GM08714 (cell line): Measurements from ENCODE around the gene LRCH2.
"Not testable (repeated sequence)": the region's sequence is repeated elsewhere in the genome, so short reads cannot be mapped to it uniquely, and the experiment has no call there.

Experiments used
- H3K4me3 ChIP-seq: fragments of 200-500 bp; sonication (Bioruptor generic); 2 replicates; pipeline ENCODE4 v1.5.1; 2014; ENCODE audit warnings: mild to moderate bottlenecking, low read length, inconsistent platforms
- ZNF274 ChIP-seq: IDR thresholded peaks from 2 replicates; pipeline ENCODE4 v1.6.1; 2012; ENCODE audit warnings: mild to moderate bottlenecking, low read depth, low read length

Gene LRCH2

DNA sequence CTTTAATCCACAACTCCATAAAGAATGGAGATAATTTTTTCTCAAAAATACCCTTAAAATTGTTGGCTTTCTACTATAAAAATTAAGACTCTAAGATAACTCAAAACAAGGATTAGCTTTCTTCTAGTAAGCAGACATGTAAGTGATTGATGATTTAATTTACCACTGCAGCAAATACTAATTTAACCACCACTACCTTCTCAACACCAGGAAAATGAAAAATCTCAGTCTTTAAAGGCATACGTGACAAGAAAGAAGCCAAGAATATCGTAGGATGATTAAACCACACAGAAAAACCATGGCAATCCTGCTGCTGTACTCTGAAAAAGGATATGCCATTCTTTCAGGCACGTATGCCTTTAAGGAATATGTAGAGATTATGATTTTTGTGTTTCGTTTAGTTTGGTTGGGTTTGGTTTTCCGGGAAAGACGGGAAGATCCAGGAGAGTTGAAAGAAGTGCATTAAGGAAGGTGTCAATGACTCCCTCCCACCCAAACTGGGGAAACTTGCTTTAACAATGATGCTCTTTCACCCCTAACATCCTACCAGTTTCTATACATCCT lies 881 bp downstream of the LRCH2 start:
- no peak overlapping the region; the same call in 1 of the 2 replicates for H3K4me3 ChIP-seq
- TF ChIP-seq ZNF274 = no peak

DNA sequence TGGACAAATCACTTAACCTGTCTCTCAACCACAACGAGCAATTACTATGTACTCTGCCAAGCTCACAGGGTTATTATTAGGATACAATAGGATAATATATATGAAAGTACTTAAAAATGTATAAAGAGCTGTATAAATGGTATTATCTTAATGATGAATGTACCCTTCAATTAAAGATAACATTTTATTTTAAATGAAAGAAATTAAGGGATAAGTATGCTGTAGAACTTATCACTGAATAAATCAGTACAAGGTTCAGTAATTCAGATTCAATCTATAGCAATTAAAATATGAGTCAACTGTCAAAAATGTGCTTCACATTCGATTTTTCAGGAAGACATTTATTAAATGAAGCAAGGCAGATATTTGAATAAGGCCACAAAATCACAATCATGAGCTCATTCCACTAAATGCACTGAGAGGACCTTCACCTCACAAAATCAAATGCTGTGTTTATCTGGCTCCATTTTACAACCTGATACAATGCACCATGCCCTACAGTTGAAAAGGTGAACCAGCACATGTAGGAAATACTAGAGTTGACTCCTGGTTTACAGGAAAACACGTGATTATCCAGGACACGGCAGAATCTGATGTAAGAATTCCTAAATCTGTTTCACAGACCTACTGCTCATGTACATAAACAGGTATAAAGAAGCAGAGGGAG lies 4.4 kb downstream of the LRCH2 start:
- no peak for TF ChIP-seq ZNF274
- no peak overlapping the region for H3K4me3 ChIP-seq

DNA sequence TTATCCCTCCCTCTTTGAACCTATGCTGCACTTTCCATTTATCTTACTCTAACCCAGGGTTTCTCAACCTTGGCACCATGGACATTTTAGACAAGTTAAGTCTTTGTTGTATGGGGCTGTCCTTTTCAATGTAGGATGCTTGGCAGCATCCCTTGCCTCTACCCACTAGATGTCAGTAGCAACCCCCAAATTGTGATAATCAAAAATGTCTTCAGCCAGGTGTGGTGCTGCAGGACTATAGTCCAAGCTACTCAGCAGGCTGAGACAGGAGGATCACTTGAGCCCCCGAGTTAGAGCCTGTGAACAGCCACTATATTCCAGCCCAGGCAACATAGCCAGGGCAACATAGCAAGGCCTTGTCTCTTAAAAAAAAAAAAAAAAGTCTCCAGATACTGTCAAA lies 7.0 kb downstream of the LRCH2 start:
- TF ChIP-seq ZNF274 = no peak
- H3K4me3 ChIP-seq = no peak overlapping the region

DNA sequence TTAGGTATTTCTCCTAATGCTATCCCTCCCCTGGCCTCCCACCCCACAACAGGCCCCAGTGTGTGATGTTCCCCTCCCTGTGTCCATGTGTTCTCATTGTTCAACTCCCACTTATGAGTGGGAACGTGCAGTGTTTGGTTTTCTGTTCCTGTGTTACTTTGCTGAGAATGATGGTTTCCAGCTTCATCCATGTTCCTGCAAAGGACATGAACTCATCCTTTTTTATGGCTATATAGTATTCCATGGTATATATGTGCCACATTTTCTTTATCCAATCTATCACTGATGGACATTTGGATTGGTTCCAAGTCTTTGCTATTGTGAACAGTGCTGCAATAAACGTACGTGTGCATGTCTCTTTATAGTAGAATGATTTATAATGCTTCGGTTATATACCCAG lies 16.6 kb downstream of the LRCH2 start:
- not testable (repeated sequence) for H3K4me3 ChIP-seq

DNA sequence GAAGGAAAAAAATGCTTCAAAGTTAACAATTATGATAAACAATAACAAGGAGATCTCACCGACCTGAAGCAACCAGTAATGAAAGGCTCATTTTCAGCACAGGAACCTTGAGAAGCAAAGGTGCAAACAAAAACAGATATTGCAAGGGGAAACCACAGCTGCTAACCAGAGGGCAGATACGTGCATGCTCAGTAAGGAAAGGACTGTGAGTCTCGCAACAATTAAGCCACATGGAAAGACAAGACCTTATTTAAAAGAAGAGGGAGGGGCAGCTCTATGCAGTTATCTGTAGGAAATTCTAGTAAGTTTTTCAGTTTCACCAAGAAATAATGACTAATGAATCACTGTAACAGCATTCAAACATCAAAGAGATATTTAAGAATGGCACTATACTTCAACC lies 19.3 kb downstream of the LRCH2 start:
- H3K4me3 ChIP-seq = no peak overlapping the region
- no peak for TF ChIP-seq ZNF274

DNA sequence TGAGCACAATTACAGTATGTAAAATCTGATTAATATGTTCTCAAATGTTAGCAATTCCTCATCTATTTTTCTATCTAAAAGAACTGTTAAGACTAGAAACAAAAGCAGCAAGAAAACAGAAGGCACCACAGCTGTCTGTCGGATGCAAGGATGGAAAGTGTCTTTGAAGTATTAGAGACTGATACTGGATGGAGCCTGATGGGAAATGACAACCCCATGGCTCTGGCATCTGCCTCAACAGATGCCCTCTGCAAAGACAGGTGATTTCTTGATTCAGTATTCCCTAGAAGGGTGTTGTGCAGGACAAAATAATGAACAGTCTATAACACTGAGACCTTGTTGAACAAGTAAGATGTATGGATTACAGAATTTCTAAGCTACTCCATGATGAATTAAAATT lies 19.7 kb downstream of the LRCH2 start:
- no peak for TF ChIP-seq ZNF274

DNA sequence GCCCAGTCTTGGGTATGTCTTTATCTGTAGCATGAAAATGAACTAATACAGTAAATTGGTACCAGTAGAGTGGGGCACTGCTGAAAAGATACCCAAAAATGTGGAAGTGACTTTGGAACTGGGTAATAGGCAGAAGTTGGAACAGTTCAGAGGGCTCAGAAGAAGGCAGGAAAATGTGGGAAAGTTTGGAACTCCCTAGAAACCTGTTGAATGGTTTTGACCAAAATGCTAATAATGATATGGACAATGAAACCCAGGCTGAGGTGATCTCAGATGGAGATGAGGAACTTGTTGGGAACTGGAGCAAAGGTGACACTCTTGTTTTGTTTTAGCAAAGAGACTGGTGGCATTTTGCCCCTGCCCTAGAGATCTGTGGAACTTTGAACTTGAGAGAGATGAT lies 24.3 kb downstream of the LRCH2 start:
- H3K4me3 ChIP-seq = not testable (repeated sequence)

More for the DNA sequence above, 19.7 kb downstream of the LRCH2 start:
- H3K4me3 ChIP-seq = no peak overlapping the region

DNA sequence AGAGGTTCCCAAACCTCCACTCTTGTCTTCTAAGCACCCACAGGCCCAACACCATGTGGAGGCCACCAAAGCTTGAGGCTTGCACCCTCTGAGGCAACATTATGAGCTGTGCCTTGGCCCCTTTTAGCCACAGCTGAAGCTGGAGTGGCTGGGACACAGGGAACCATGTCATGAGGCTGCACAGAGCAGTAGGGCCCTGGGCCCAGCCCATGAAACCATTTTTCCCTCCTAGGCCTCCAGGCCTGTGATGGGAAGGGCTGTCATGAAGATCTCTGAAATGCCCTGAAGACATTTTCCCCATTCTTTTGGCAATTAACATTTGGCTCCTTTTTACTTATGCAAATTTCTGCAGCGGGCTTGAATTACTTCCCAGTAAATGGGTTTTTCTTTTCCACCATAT lies 29.9 kb downstream of the LRCH2 start:
- no peak overlapping the region for H3K4me3 ChIP-seq
- TF ChIP-seq ZNF274 = no peak

DNA sequence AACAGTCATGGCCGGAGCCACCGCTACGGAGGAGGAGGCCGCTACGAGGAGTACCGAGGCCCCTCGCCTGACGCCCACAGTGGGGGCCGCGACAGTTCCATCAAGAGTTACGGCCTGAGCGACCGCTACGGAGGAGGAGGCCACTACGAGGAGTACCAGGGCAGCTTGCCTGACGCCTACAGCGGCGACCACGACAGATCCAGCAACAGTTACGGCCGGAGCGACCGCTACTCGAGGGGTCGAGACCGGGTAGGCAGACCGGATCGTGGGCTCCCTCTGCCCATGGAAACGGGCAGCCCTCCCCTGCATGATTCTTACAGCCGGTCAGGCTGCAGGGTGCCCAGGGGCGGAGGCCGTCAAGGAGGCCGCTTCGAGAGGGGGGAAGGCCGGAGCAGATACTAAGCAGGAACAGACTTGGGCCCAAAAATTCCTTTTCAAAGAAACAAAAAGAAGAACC lies 41.6 kb downstream of the LRCH2 start:
- TF ChIP-seq ZNF274 = no peak
- no peak overlapping the region for H3K4me3 ChIP-seq

DNA sequence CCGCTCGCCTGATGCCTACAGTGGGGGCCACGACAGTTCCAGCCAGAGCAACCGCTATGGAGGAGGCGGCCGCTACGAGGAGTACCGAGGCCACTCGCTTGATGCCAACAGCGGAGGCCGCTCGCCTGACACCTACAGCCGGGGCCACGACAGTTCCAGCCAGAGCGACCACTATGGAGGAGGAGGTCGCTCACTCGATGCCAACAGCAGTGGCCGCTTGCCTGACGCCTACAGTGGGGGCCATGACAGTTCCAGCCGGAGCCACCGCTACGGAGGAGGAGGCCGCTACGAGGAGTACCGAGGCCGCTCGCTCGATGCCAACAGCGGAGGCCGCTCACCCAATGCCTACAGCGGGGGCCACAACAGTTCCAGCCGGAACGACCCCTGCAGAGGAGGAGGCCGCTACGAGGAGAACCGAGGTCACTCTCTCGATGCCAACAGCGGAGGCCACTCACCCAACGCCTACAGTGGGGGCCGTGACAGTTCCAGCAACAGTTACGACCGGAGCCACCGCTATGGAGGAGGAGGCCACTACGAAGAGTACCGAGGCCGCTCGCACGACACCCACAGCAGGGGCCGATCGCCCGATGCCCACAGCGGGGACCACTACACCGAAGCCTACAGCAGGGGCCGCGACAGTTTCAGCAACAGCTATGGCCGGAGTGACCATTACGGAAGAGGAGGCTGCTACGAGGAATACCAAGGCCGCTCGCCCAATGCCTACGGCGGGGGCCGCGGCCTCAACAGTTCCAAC lies 42.2 kb downstream of the LRCH2 start:
- TF ChIP-seq ZNF274 = no peak

DNA sequence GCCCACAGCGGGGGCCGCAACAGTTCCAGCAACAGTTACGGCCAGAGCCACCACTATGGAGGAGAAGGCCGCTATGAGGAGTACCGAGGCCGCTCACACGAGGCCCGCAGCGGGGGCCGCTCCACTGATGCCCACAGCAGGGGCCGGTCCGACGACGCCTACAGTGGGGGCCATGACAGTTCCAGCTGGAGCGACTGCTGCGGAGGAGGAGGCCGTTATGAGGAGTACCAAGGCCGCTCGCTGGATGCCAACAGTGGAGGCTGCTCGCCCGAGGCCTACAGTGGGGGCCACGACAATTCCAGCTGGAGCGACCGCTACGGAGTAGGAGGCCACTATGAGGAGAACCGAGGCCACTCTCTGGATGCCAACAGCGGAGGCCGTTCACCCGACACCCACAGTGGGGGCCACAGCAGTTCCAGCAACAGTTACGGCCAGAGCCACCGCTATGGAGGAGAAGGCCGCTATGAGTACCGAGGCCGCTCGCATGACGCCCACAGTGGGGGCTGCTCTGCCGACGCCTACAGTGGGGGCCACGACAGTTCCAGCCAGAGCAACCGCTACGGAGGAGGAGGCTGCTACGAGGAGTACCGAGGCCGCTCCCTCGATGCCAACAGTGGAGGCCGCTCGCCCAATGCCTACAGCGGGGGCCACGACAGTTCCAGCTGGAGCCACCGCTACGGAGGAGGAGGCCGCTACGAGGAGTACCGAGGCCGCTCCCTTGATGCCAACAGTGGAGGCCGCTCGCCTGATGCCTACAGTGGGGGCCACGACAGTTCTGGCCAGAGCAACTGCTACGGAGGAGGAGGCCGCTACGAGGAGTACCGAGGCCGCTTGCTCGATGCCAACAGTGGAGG lies 43.0 kb downstream of the LRCH2 start:
- TF ChIP-seq ZNF274 = no peak
- H3K4me3 ChIP-seq = no peak overlapping the region

More for the DNA sequence above, 42.2 kb downstream of the LRCH2 start:
- H3K4me3 ChIP-seq = no peak overlapping the region

DNA sequence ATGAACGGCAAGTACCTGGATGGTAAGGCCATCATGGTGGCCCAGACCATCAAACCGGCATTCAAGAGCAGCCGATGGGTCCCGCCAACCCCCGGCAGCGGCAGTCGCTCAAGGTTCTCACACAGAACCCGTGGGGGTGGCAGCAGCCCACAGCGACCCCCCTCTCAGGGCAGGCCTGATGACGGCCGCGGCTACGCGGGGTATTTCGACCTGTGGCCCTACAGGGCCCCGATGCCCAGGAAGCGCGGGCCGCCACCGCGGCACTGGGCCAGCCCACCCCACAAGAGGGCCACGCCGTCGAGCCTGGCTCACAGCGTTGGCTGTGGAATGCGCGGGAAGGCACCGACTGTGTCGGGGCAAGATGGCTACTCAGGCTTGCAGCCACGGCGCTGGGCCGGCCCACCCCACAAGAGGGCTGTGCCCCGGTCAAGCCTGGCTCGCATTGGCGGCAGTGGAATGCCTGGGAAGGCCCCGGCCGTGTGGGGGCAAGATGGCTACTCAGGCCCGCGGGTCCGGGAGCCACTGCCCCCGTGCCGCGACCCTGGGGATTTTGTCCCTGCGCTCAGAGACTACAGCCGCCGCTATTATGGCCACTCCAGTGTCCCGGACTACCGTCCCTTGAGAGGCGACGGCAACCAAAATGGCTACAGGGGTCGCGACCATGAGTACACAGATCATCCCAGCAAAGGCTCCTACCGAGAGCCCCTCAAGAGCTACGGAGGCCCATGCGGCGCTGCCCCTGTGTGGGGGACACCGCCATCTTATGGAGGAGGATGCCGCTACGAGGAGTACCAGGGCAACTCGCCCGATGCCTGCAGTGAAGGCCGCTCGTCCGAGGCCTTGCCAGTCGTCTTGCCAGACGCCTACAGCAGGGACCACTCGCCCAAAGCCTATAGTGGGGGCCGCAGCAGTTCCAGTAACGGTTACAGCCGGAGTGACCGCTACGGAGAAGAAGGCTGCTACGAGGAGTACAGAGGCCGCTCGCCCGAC lies 44.0 kb downstream of the LRCH2 start:
- no peak overlapping the region for H3K4me3 ChIP-seq

DNA sequence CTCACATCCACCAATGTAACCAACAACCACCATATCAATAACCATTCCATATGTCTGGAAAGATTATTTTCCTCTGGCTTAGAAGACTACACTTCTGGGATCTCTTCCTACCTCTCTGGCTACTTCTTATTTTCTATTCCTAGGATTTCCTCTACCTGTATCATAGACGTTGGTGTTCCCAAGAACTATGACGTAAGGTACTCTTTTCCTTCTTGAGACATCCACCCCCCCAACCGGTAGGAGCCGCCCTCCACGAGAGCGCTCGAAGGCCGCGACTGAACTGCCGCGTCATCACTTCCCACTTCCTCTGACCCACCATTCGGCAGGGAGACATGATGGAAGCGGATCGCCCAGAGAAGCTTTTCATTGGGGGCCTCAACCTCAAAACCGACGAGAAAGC lies 44.8 kb downstream of the LRCH2 start, which contains the start of gene RBMXL3:
Gene RBMXL3, plus strand, starts transcription at position 301 of the 400 bp plus-strand sequence. Its CDS starts 32 bp downstream, at position 333.
- no peak for TF ChIP-seq ZNF274

More for the DNA sequence above, 44.0 kb downstream of the LRCH2 start:
- TF ChIP-seq ZNF274 = no peak

More for the DNA sequence above, 44.8 kb downstream of the LRCH2 start, which contains the start of gene RBMXL3:
- H3K4me3 ChIP-seq = no peak within 1 kb of the TSS
